Psoas muscle (tissue), 8 donors: ENCODE measurements around the gene ZC3HAV1. TPM values are rescaled to one million over a fixed set of nuclear protein-coding genes. Genes with fewer than 3 reads are reported as not detected.
"Not testable (repeated sequence)": the region's sequence is repeated elsewhere in the genome, so short reads cannot be mapped to it uniquely, and the experiment has no call there.

Experiments
- ATAC-seq, 4 donors: fragments of 200-7000 bp; cut with Tn5 transposase; one replicate each; pipeline ENCODE4 v1.9.1; 2020; ENCODE audit warnings: moderate library complexity in 3 of 4, mild to moderate bottlenecking in 2 of 4
- DNase-seq, 2 donors: peaks; one replicate each; pipeline ENCODE4 v3.0.0-alpha.2; 2020
- H3K27ac ChIP-seq: fragments of 200-600 bp; one replicate; pipeline ENCODE4 v1.8.0; 2022
- H3K27me3 ChIP-seq, 3 donors: fragments of 200-600 bp in 1 of 3; one replicate each; pipeline versions ENCODE4 v1.6.1 to v1.8.0; 2013 to 2022; ENCODE audit warnings: low read length in 2 of 3, mild to moderate bottlenecking in 2 of 3, moderate library complexity in 1 of 3; ENCODE audit not compliant: insufficient read depth in 3 of 3
- H3K36me3 ChIP-seq, 2 donors: fragments of 200-600 bp in 1 of 2; one replicate each; pipeline versions ENCODE4 v1.6.1 to v1.8.0; 2013 to 2022; ENCODE audit warnings: low read depth in 1 of 2, mild to moderate bottlenecking in 1 of 2, moderate library complexity in 1 of 2; ENCODE audit not compliant: insufficient read depth in 1 of 2
- H3K4me1 ChIP-seq: fragments of 200-600 bp; one replicate; pipeline ENCODE4 v1.8.0; 2022
- H3K4me3 ChIP-seq: fragments of 200-600 bp; one replicate; pipeline ENCODE4 v1.8.0; 2022; ENCODE audit warnings: mild to moderate bottlenecking
- H3K9me3 ChIP-seq: fragments of 200-600 bp; one replicate; pipeline ENCODE4 v1.8.0; 2022
- CTCF ChIP-seq: fragments of 200-600 bp; IDR thresholded peaks from one replicate; pipeline ENCODE4 v1.8.0; 2022; ENCODE audit warnings: antibody characterized with exemption
- WGBS, 3 donors: extraction: QIAGEN DNeasy Blood & Tissue Kit; methylation state at CpG; one replicate each; pipeline versions ENCODE4 v1.1.6 to v1.1.7; 2013; 5-methylcytosine and 5-hydroxymethylcytosine counted together
- intact Hi-C, 2 donors: fragments of 100-400 bp; cut with DNase I; formaldehyde crosslinking; loops; one replicate each; pipeline versions ENCODE4 v1.11.0 to v1.14.2; 2022
- polyA plus RNA-seq, 3 donors: library from polyadenylated mRNA; stranded (reverse); fragments of 200-250 nt; gene quantifications; one replicate each; pipeline ENCODE4 v1.2.3, GENCODE V29; 2013
- total RNA-seq, 4 donors: library from RNA; stranded (reverse); fragmentation: NEBNext Ultra II Directional in 2 of 4; extraction: Animal tissue kit (Norgen Biotek cat#: 25700) in 2 of 4; gene quantifications; one replicate each; pipeline versions ENCODE4 v1.2.1 to v1.2.4, GENCODE V29; 2021 to 2023
- donor health status: healthy with polysubstance abuse.
- donor health status: DM: no; HTN: no; CAD: no; lungs with moderate emphysema.
- donor health status: Bipolar disorder and iron deficiency.
- donor health status: healthy.
- donor health status: DM: yes; HTN: yes; CAD: no.
- donor health status: DM: no; HTN: no; CAD: no.
- donor health status: DM: no; HTN: no; CAD: no.
- donor health status: DM: yes; HTN: yes; CAD: no.

The ZC3HAV1 gene
- total and polyA plus RNA-seq, 7 donors = 1.6 to 5.3 (median 3.9) TPM

GRCh38 chr7:139133335-139134139 is 24.0 kb upstream of the ZC3HAV1 start:
- Histone ChIP-seq H3K4me1 (no peaks in the 10 kb centered on the region), H3K36me3 (peaks cover 0 to 21% of the 10 kb centered on the region in 2 donors), H3K9me3 (no peaks in the 10 kb centered on the region), H3K4me3 (peak overlapping the region; percentile 75), H3K27me3 (no peaks in the 10 kb centered on the region), H3K27ac (peak overlapping the region; percentile 47)
- TF ChIP-seq CTCF = no peak
- WGBS, 3 donors = 0 to 2% (median 2%) methylated on average over 36 of the region's 36 CpGs
- intact Hi-C loops = loop anchor here in 1 of 2 donors (1.0 to 5.0 kb wide), 2 partner anchors 24 to 99 kb away; partner anchors contain the start of genes UBN2 and ZC3HAV1
- peak; percentile 86 to 100 (median 98) for ATAC-seq
- peak; percentile 87 to 91 for DNase-seq

- WGBS, 3 donors = 40 to 43% (median 41%) methylated on average over 6 of the region's 6 CpGs
- peak overlapping the region; percentile 47 for H3K27ac ChIP-seq
- intact Hi-C loops = loop anchor here in 1 of 2 donors (1.0 to 5.0 kb wide), 2 partner anchors 24 to 99 kb away; partner anchors contain the start of genes UBN2 and ZC3HAV1
- no peak for DNase-seq
- H3K9me3 ChIP-seq = no peaks in the 10 kb centered on the region
- no peak for TF ChIP-seq CTCF
- H3K4me1 ChIP-seq = no peaks in the 10 kb centered on the region
- no peak for ATAC-seq
- no peaks in the 10 kb centered on the region for H3K27me3 ChIP-seq
- peaks cover 0 to 15% of the 10 kb centered on the region in 2 donors for H3K36me3 ChIP-seq
- peak overlapping the region; percentile 75 for H3K4me3 ChIP-seq
Measured at GRCh38 chr7:139132887-139133286, 23.4 kb upstream of the ZC3HAV1 start.

GRCh38 chr7:139131601-139132041 is 22.1 kb upstream of the ZC3HAV1 start:
- TF ChIP-seq CTCF = no peak
- H3K36me3 ChIP-seq = peaks cover 0 to 10% of the 10 kb centered on the region in 2 donors
- DNase-seq (no peak), ATAC-seq (no peak)
- no peak overlapping the region for H3K4me3 ChIP-seq
- no peaks in the 10 kb centered on the region for H3K9me3 ChIP-seq
- H3K27me3 ChIP-seq = no peaks in the 10 kb centered on the region
- H3K27ac ChIP-seq = no peak overlapping the region
- intact Hi-C loops = loop anchor here in 1 of 2 donors (5.0 kb wide), 1 partner anchor 101 kb away; the partner anchor contains the start of gene UBN2
- no peaks in the 10 kb centered on the region for H3K4me1 ChIP-seq
- 65 to 96% (median 94%) methylated on average over 2 of the region's 2 CpGs for WGBS, 3 donors

DNA sequence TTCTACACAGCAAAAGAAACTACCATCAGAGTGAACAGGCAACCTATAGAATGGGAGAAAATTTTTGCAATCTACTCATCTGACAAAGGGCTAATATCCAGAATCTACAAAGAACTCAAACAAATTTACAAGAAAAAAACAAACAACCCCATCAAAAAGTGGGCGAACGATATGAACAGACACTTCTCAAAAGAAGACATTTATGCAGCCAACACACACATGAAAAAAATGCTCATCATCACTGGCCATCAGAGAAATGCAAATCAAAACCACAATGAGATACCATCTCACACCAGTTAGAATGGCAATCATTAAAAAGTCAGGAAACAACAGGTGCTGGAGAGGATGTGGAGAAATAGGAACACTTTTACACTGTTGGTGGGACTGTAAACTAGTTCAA is 20.3 kb upstream of the ZC3HAV1 start:
- not testable (repeated sequence) for H3K27me3 ChIP-seq, H3K4me1 ChIP-seq, DNase-seq, H3K9me3 ChIP-seq, H3K27ac ChIP-seq, H3K36me3 ChIP-seq, H3K4me3 ChIP-seq, ATAC-seq
- WGBS, 3 donors = 98 to 100% (median 100%) methylated on average over 2 of the region's 2 CpGs
- intact Hi-C loops = loop anchor here in 1 of 2 donors (5.0 kb wide), 1 partner anchor 102 kb away; the partner anchor contains the start of gene UBN2

DNA sequence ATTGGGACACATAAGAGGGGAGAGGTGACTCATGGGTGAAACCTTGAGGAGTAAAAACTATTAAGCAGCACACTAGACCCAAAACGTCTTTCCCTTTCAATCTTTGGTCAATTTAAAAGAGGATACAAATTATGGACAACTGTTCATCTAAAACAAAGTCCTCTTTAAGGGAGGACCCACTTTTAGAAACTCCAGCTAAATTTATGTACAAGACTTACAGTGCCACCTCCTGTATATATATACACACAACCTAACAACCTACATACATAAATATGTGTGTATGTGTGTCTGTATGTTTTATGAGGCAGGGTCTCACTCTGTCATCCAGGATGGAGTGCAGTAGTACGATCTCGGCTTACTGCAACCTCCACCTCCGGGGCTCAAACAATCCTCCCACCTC is 18.1 kb upstream of the ZC3HAV1 start:
- no peaks in the 10 kb centered on the region for H3K36me3 ChIP-seq
- DNase-seq = no peak
- WGBS, 3 donors = 72 to 76% (median 74%) methylated on average over 4 of the region's 4 CpGs
- no peak for ATAC-seq
- H3K27me3 ChIP-seq = no peaks in the 10 kb centered on the region
- no peak for TF ChIP-seq CTCF
- no peak overlapping the region for H3K4me3 ChIP-seq
- H3K9me3 ChIP-seq = no peaks in the 10 kb centered on the region
- H3K27ac ChIP-seq = no peak overlapping the region
- intact Hi-C loops = no loop called here
- no peaks in the 10 kb centered on the region for H3K4me1 ChIP-seq
